GM12878 (cell line): ENCODE data around the gene PSMF1.

ENCODE experiments used
- CEBPB ChIP-seq, 2 experiments: fragments of 150-350 bp in 1 of 2; IDR thresholded peaks; 2 replicates each; pipeline ENCODE4 v1.6.1; 2012 to 2014; ENCODE audit warnings: low read depth in 2 of 2, low read length in 2 of 2, borderline replicate concordance in 1 of 2, inconsistent platforms in 1 of 2
- CREB1 ChIP-seq: IDR thresholded peaks from 2 replicates; pipeline ENCODE4 v1.6.1; 2012; ENCODE audit warnings: low read depth, mild to moderate bottlenecking, inconsistent platforms
- EP300 ChIP-seq, 2 experiments: fragments of 150-350 bp in 1 of 2; IDR thresholded peaks; 2 replicates each; pipeline ENCODE4 v1.6.1; 2011 to 2012; ENCODE audit warnings: low read depth in 2 of 2, low read length in 2 of 2, borderline replicate concordance in 1 of 2, improper control_type of control experiment in 1 of 2, inconsistent platforms in 1 of 2; ENCODE audit not compliant: control insufficient read depth in 1 of 2
- POLR2AphosphoS5 ChIP-seq: IDR thresholded peaks from 2 replicates; pipeline ENCODE4 v1.6.1; 2011; ENCODE audit warnings: mild to moderate bottlenecking, low read length, inconsistent platforms
- SMAD1 ChIP-seq: fragments of 450-650 bp; IDR thresholded peaks from 2 replicates; pipeline ENCODE4 v1.6.1; 2018; ENCODE audit warnings: mild to moderate bottlenecking, low read depth; ENCODE audit not compliant: partially characterized antibody
- STAT1 ChIP-seq: fragments of 450-650 bp; conservative IDR thresholded peaks from 2 replicates; pipeline ENCODE4 v1.6.1; 2014; ENCODE audit warnings: antibody characterized with exemption, mild to moderate bottlenecking
- YY1 ChIP-seq: IDR thresholded peaks from 2 replicates; pipeline ENCODE4 v1.6.1; 2011; ENCODE audit warnings: low read depth, mild to moderate bottlenecking, low read length
- TF ChIP-seq, protein P1 (sequence below): IDR thresholded peaks from 2 replicates; pipeline ENCODE4 v1.6.1; 2011; ENCODE audit warnings: low read depth, low read length, improper control_type of control experiment, borderline replicate concordance

DNA sequence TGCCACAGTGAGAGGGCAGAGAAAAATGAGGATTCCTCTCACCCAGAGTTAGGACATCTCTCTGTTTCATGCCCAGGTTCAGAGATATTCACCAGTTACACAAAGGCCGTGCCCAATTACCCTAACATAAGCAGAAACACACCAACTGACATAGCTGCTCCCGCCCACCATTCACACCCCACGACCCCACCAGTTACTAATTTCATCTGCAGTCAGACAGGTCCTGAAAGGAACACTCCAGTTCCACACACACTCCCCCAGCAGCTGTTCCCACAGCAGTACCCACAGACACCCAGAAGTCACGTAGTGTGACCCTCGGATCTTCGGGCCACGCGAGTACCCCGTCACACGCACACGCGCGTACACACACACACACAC is 65.8 kb downstream of the PSMF1 start:
- TF ChIP-seq CREB1: no peak
- TF ChIP-seq STAT1: no peak
- TF ChIP-seq POLR2AphosphoS5: no peak
- TF ChIP-seq YY1: no peak
- TF ChIP-seq, protein P1, sequence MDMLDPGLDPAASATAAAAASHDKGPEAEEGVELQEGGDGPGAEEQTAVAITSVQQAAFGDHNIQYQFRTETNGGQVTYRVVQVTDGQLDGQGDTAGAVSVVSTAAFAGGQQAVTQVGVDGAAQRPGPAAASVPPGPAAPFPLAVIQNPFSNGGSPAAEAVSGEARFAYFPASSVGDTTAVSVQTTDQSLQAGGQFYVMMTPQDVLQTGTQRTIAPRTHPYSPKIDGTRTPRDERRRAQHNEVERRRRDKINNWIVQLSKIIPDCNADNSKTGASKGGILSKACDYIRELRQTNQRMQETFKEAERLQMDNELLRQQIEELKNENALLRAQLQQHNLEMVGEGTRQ: no peak
- no peak for TF ChIP-seq CEBPB (IDR thresholded peaks at IDR 0.05; ENCODE audit: borderline replicate concordance in 1 of 2, low read depth in 2 of 2, low read length in 2 of 2)
- TF ChIP-seq SMAD1: no peak
- no peak for TF ChIP-seq EP300 (IDR thresholded peaks at IDR 0.05; ENCODE audit: borderline replicate concordance in 1 of 2, control insufficient read depth in 1 of 2, low read depth in 2 of 2, low read length in 2 of 2)
